HS-27A (cell line): ENCODE data around the gene BAIAP2.

Experiments
- DNase-seq: peaks from one replicate; pipeline ENCODE4 v3.0.0-alpha.2; 2012; ENCODE audit warnings: low read depth, missing footprints

The BAIAP2 gene

GRCh38 chr17:81053041-81053970, 18.4 kb downstream of the BAIAP2 start:
- DNase-seq = no peak

GRCh38 chr17:81054308-81054707, 19.4 kb downstream of the BAIAP2 start:
- no peak for DNase-seq

- no peak for DNase-seq
These were observed 20.0 kb downstream of the BAIAP2 start for GRCh38 chr17:81054881-81055370.

- no peak for DNase-seq
These were observed 21.4 kb downstream of the BAIAP2 start for GRCh38 chr17:81056312-81056711.

GRCh38 chr17:81057079-81057730, 22.3 kb downstream of the BAIAP2 start:
- no peak for DNase-seq

GRCh38 chr17:81057777-81058176, 22.8 kb downstream of the BAIAP2 start:
- no peak for DNase-seq

- no peak for DNase-seq
These were observed 23.4 kb downstream of the BAIAP2 start for GRCh38 chr17:81058263-81058871.

- no peak for DNase-seq
These were observed 24.1 kb downstream of the BAIAP2 start for GRCh38 chr17:81059026-81059425.

- no peak for DNase-seq
These were observed 25.5 kb downstream of the BAIAP2 start for GRCh38 chr17:81060416-81060815.

GRCh38 chr17:81061027-81061735, 26.2 kb downstream of the BAIAP2 start:
- no peak for DNase-seq

- no peak for DNase-seq
These were observed 27.2 kb downstream of the BAIAP2 start for GRCh38 chr17:81062014-81062780.

GRCh38 chr17:81063106-81064093, 28.4 kb downstream of the BAIAP2 start:
- DNase-seq = no peak

GRCh38 chr17:81064678-81065475, 29.9 kb downstream of the BAIAP2 start:
- DNase-seq = no peak

- no peak for DNase-seq
These were observed 30.5 kb downstream of the BAIAP2 start for GRCh38 chr17:81065500-81065899.

GRCh38 chr17:81066072-81066471, 31.1 kb downstream of the BAIAP2 start:
- DNase-seq = no peak

- DNase-seq = no peak
These were observed 31.9 kb downstream of the BAIAP2 start for GRCh38 chr17:81066771-81067315.

GRCh38 chr17:81067391-81067811, 32.5 kb downstream of the BAIAP2 start:
- no peak for DNase-seq

- DNase-seq = no peak
These were observed 33.6 kb downstream of the BAIAP2 start for GRCh38 chr17:81068411-81069134.
